ENCODE measurements around the gene TTN. TPM values are rescaled to one million over a fixed set of nuclear protein-coding genes. Genes with fewer than 3 reads are reported as not detected.

TTN gene
- total RNA-seq, 1 donor from 2014 or later, result under 0.01 TPM

DNA sequence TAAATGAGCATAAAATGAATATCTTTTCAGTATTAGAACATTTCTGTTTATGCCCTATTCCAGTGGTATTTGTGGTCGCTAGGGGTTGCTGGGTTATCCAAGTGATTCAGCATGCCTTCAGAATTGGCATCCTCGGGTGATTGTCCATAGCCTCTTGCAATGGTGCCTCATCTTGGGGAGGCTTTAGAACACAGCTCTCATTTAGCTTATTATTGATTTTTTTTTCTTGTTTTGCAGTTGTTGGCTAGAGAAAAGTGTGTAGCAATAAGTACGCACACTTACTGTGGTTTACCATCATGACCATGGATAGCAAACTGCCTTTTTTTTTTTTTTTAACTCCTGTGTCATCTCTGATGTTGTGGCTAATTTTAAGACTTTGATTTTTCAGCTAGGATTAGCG is 293.3 kb downstream of the TTN start:
- FAIRE-seq (no peak), DNase-seq (ENCODE audit: low read depth) (no peak)
- TF ChIP-seq, protein P1, sequence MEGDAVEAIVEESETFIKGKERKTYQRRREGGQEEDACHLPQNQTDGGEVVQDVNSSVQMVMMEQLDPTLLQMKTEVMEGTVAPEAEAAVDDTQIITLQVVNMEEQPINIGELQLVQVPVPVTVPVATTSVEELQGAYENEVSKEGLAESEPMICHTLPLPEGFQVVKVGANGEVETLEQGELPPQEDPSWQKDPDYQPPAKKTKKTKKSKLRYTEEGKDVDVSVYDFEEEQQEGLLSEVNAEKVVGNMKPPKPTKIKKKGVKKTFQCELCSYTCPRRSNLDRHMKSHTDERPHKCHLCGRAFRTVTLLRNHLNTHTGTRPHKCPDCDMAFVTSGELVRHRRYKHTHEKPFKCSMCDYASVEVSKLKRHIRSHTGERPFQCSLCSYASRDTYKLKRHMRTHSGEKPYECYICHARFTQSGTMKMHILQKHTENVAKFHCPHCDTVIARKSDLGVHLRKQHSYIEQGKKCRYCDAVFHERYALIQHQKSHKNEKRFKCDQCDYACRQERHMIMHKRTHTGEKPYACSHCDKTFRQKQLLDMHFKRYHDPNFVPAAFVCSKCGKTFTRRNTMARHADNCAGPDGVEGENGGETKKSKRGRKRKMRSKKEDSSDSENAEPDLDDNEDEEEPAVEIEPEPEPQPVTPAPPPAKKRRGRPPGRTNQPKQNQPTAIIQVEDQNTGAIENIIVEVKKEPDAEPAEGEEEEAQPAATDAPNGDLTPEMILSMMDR (IDR thresholded peaks at IDR 0.05; ENCODE audit: insufficient read depth, low read length, severe bottlenecking), result no peak
- H3K36me3 ChIP-seq (ENCODE audit: control insufficient read depth, insufficient read depth, low read length), result peaks cover 1% of the 10 kb centered on the region
- H3K4me3 ChIP-seq (ENCODE audit: low read depth, low read length), result no peak overlapping the region
- no peaks in the 10 kb centered on the region for H3K27me3 ChIP-seq (ENCODE audit: control insufficient read depth, insufficient read depth, low read length)

DNA sequence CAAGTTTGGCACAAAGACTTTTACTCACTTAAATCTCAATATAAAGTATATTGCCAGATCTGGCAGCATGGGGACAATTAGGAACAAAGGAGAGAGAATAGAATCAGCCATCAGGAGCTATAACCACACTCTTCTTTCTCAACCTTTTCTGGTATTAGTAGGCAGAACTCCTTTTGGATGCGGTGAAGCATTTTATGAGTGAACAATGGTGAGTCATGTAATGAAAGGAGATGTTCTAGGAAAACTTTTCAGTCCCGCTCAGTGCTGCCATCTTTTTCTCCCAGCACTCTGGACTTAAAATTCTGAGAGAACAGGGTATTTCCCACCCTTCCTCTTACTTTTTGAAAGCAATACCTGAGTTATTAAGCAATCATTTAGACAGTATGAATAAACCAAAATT is 294.7 kb downstream of the TTN start:
- FAIRE-seq, result no peak
- DNase-seq (ENCODE audit: low read depth), result peak; percentile 58
- no peak overlapping the region for H3K4me3 ChIP-seq (ENCODE audit: low read depth, low read length)
- H3K27me3 ChIP-seq (ENCODE audit: control insufficient read depth, insufficient read depth, low read length), result no peaks in the 10 kb centered on the region
- peaks cover 1% of the 10 kb centered on the region for H3K36me3 ChIP-seq (ENCODE audit: control insufficient read depth, insufficient read depth, low read length)
- TF ChIP-seq, protein P1 (IDR thresholded peaks at IDR 0.05; ENCODE audit: insufficient read depth, low read length, severe bottlenecking), result no peak

DNA sequence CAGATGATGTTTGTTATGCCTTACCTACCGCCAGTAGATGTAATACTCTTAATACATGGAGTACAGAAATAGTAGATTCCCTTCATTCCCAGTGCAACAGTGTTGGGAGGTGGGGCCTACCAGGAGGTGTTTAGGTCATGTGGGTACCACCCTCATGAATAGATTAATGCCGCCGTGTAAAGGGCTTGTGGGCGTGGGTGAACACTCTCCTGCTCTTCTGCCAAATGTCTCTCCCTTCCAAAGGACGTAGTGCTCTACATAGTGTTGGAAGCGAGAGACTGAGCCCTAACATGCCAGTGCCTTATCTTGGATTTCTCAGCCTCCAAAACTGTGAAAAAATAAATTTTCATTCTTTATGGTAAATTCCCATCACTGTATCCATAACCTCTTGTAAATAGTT is 296.8 kb downstream of the TTN start:
- Histone ChIP-seq H3K27me3 (ENCODE audit: control insufficient read depth, insufficient read depth, low read length) (no peaks in the 10 kb centered on the region), H3K36me3 (ENCODE audit: control insufficient read depth, insufficient read depth, low read length) (no peaks in the 10 kb centered on the region), H3K4me3 (ENCODE audit: low read depth, low read length) (no peak overlapping the region)
- TF ChIP-seq, protein P1 (IDR thresholded peaks at IDR 0.05; ENCODE audit: insufficient read depth, low read length, severe bottlenecking), result no peak
- no peak for DNase-seq (ENCODE audit: low read depth)
- FAIRE-seq, result no peak

DNA sequence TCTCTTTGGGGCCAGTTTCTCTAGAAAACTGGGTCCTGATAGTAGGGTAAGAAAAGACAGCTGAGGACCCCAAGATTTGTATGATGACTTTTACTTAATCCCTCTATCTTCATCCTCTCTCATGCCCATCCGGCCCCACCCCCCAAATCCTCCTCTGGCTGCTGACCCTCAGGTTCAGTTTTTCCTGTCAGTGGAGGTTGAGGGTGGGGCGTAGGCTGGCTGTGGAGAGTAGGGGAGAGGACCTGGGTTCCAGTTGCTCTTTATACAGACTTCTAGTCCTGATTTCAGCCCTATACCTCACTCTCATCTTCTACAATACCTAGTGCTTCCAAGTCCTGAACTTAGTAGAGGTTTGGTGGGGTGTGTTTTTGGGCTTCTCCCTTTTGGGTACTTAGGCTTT is 298.6 kb downstream of the TTN start:
- Histone ChIP-seq H3K27me3 (ENCODE audit: control insufficient read depth, insufficient read depth, low read length) (no peaks in the 10 kb centered on the region), H3K4me3 (ENCODE audit: low read depth, low read length) (no peak overlapping the region), H3K36me3 (ENCODE audit: control insufficient read depth, insufficient read depth, low read length) (no peaks in the 10 kb centered on the region)
- DNase-seq (ENCODE audit: low read depth) (no peak), FAIRE-seq (no peak)
- TF ChIP-seq, protein P1 (IDR thresholded peaks at IDR 0.05; ENCODE audit: insufficient read depth, low read length, severe bottlenecking), result no peak

DNA sequence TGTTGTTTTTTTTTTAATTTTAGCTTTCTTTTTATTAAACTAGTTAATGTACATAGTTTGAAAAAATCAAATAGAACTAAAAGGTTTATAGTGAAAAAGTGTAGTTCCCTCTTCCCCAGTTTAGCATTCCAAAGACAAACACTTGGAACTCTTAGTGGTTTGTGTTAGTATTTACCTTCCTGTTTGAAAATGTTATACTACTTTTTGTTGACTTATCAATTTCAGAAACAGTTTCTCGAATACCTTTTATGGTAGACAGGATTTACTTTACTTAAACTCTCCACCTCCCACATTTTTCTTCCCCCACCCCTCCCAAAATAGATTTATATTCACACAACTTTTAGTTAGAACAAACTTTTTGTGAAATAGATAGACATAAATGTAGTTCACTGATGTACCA is 300.3 kb downstream of the TTN start:
- H3K27me3 ChIP-seq (ENCODE audit: control insufficient read depth, insufficient read depth, low read length), result no peaks in the 10 kb centered on the region
- FAIRE-seq, result no peak
- TF ChIP-seq, protein P1 (IDR thresholded peaks at IDR 0.05; ENCODE audit: insufficient read depth, low read length, severe bottlenecking), result no peak
- H3K36me3 ChIP-seq (ENCODE audit: control insufficient read depth, insufficient read depth, low read length), result peaks cover 2% of the 10 kb centered on the region
- H3K4me3 ChIP-seq (ENCODE audit: low read depth, low read length), result no peak overlapping the region
- DNase-seq (ENCODE audit: low read depth), result no peak

DNA sequence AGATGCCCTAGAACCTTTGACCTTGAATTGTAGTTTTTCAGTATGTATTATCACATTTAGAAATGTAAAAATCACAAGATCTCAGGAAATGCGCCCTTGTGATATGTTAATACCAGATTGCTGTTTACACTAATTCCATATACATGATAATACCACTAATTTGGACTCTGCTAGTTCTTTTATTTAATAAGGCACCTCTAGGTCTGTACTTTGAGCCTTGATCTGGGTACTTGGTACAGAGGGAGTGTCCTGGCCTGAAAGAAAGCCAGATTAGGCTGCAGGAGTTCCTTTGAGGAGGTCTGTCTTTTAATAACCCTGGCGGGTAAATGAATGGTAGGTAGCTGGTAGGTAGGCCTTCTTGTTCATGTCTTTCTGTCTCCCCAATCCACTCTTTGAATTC is 300.7 kb downstream of the TTN start:
- DNase-seq (ENCODE audit: low read depth) (no peak), FAIRE-seq (no peak)
- TF ChIP-seq, protein P1 (IDR thresholded peaks at IDR 0.05; ENCODE audit: insufficient read depth, low read length, severe bottlenecking), result no peak
- H3K4me3 ChIP-seq (ENCODE audit: low read depth, low read length), result no peak overlapping the region
- no peaks in the 10 kb centered on the region for H3K27me3 ChIP-seq (ENCODE audit: control insufficient read depth, insufficient read depth, low read length)
- H3K36me3 ChIP-seq (ENCODE audit: control insufficient read depth, insufficient read depth, low read length), result peaks cover 2% of the 10 kb centered on the region
